ENCODE results near the gene IFNA5.

- TF ChIP-seq RFX5 (IDR thresholded peaks at IDR 0.05; ENCODE audit: low read depth, low read length) (no peak), CTCF (conservative IDR thresholded peaks at IDR 0.05; ENCODE audit: low read depth, low read length) (no peak), MAZ (IDR thresholded peaks at IDR 0.05; ENCODE audit: borderline replicate concordance, low read depth, low read length) (no peak)
Measured at GRCh38 chr9:21348430-21348970, 43.4 kb upstream of the IFNA5 start.

Data from IMR-90 (cell line).